Skeletal muscle tissue (tissue), 4 donors: ENCODE measurements around the gene PUDP. TPM values are rescaled to one million over a fixed set of nuclear protein-coding genes. Genes with fewer than 3 reads are reported as not detected.

Experiments
- H3K27ac ChIP-seq: one replicate; pipeline ENCODE4 v1.7.0; 2013; ENCODE audit warnings: mild to moderate bottlenecking, low read depth, low read length, inconsistent platforms
- H3K27me3 ChIP-seq, 3 donors: one replicate each; pipeline ENCODE4 v1.7.0; 2013; ENCODE audit warnings: low read length in 3 of 3; ENCODE audit not compliant: control insufficient read depth in 3 of 3, insufficient read depth in 3 of 3
- H3K36me3 ChIP-seq, 3 donors: one replicate each; pipeline ENCODE4 v1.7.0; 2013; ENCODE audit warnings: low read length in 3 of 3; ENCODE audit not compliant: control insufficient read depth in 3 of 3, insufficient read depth in 3 of 3
- H3K4me1 ChIP-seq, 3 donors: one replicate each; pipeline ENCODE4 v1.7.0; 2013; ENCODE audit warnings: low read length in 3 of 3, mild to moderate bottlenecking in 3 of 3; ENCODE audit not compliant: control insufficient read depth in 3 of 3, insufficient read depth in 3 of 3
- H3K4me3 ChIP-seq, 3 donors: one replicate each; pipeline ENCODE4 v1.7.0; 2013; ENCODE audit warnings: low read length in 3 of 3
- H3K9ac ChIP-seq, 3 donors: one replicate each; pipeline ENCODE4 v1.7.0; 2013; ENCODE audit warnings: low read length in 3 of 3, mild to moderate bottlenecking in 3 of 3, moderate library complexity in 2 of 3, low read depth in 1 of 3
- H3K9me3 ChIP-seq, 3 donors: one replicate each; pipeline ENCODE4 v1.7.0; 2013; ENCODE audit warnings: low read length in 3 of 3; ENCODE audit not compliant: control insufficient read depth in 3 of 3
- total RNA-seq: library from RNA; depleted of rRNA; stranded (reverse); fragments of >200 nt; gene quantifications from one replicate; pipeline ENCODE4 v1.2.3, GENCODE V29; 2014
- donor health status: Osteomylitis.

The PUDP gene
- total RNA-seq, 1 donor from 2014 or later = 15.1 TPM

- Histone ChIP-seq H3K4me3 (no peak overlapping the region), H3K27ac (no peak overlapping the region), H3K9ac (no peak overlapping the region), H3K27me3 (no peaks in the 10 kb centered on the region), H3K36me3 (peaks cover 0 to 10% (median 0%) of the 10 kb centered on the region in 3 donors), H3K9me3 (no peaks in the 10 kb centered on the region), H3K4me1 (no peaks in the 10 kb centered on the region)
Measured at GRCh38 chrX:7077241-7078230, 70.4 kb downstream of the PUDP start.

- H3K4me3 ChIP-seq = no peak overlapping the region
- no peak overlapping the region for H3K27ac ChIP-seq
- H3K9me3 ChIP-seq = no peaks in the 10 kb centered on the region
- H3K4me1 ChIP-seq = no peaks in the 10 kb centered on the region
- H3K27me3 ChIP-seq = no peaks in the 10 kb centered on the region
- H3K9ac ChIP-seq = no peak overlapping the region
- peaks cover 0 to 10% (median 0%) of the 10 kb centered on the region in 3 donors for H3K36me3 ChIP-seq
Measured at GRCh38 chrX:7076245-7076661, 71.7 kb downstream of the PUDP start.

GRCh38 chrX:7074908-7075204 lies 73.1 kb downstream of the PUDP start:
- no peaks in the 10 kb centered on the region for H3K27me3 ChIP-seq
- no peak overlapping the region for H3K4me3 ChIP-seq
- H3K9ac ChIP-seq = no peak overlapping the region
- no peaks in the 10 kb centered on the region for H3K4me1 ChIP-seq
- H3K9me3 ChIP-seq = no peaks in the 10 kb centered on the region
- peaks cover 0 to 10% (median 0%) of the 10 kb centered on the region in 3 donors for H3K36me3 ChIP-seq
- no peak overlapping the region for H3K27ac ChIP-seq

GRCh38 chrX:7074148-7074907 lies 73.6 kb downstream of the PUDP start:
- Histone ChIP-seq H3K4me1 (no peaks in the 10 kb centered on the region), H3K9ac (no peak overlapping the region), H3K27ac (no peak overlapping the region), H3K27me3 (no peaks in the 10 kb centered on the region), H3K9me3 (no peaks in the 10 kb centered on the region), H3K36me3 (peaks cover 0 to 10% (median 0%) of the 10 kb centered on the region in 3 donors), H3K4me3 (no peak overlapping the region)

GRCh38 chrX:7073336-7073735 lies 74.6 kb downstream of the PUDP start:
- Histone ChIP-seq H3K27ac (no peak overlapping the region), H3K9ac (no peak overlapping the region), H3K27me3 (no peaks in the 10 kb centered on the region), H3K36me3 (peaks cover 0 to 11% (median 0%) of the 10 kb centered on the region in 3 donors), H3K9me3 (no peaks in the 10 kb centered on the region), H3K4me3 (no peak overlapping the region), H3K4me1 (no peaks in the 10 kb centered on the region)

- Histone ChIP-seq H3K4me1 (no peaks in the 10 kb centered on the region), H3K27me3 (no peaks in the 10 kb centered on the region), H3K9me3 (no peaks in the 10 kb centered on the region), H3K9ac (no peak overlapping the region), H3K4me3 (no peak overlapping the region), H3K36me3 (peaks cover 0 to 13% (median 0%) of the 10 kb centered on the region in 3 donors), H3K27ac (no peak overlapping the region)
Measured at GRCh38 chrX:7072856-7073255, 75.1 kb downstream of the PUDP start.

GRCh38 chrX:7071390-7071789 lies 76.6 kb downstream of the PUDP start:
- Histone ChIP-seq H3K9me3 (no peaks in the 10 kb centered on the region), H3K4me1 (no peaks in the 10 kb centered on the region), H3K27me3 (no peaks in the 10 kb centered on the region), H3K36me3 (peaks cover 0 to 13% (median 0%) of the 10 kb centered on the region in 3 donors), H3K9ac (no peak overlapping the region), H3K27ac (no peak overlapping the region), H3K4me3 (no peak overlapping the region)

- H3K4me3 ChIP-seq = no peak overlapping the region
- H3K9me3 ChIP-seq = no peaks in the 10 kb centered on the region
- H3K4me1 ChIP-seq = no peaks in the 10 kb centered on the region
- peaks cover 0 to 5% (median 0%) of the 10 kb centered on the region in 3 donors for H3K36me3 ChIP-seq
- no peak overlapping the region for H3K27ac ChIP-seq
- no peak overlapping the region for H3K9ac ChIP-seq
- H3K27me3 ChIP-seq = no peaks in the 10 kb centered on the region
Measured at GRCh38 chrX:7069556-7069955, 78.4 kb downstream of the PUDP start.

GRCh38 chrX:7068939-7069367 lies 79.0 kb downstream of the PUDP start:
- Histone ChIP-seq H3K9me3 (no peaks in the 10 kb centered on the region), H3K4me3 (no peak overlapping the region), H3K27ac (no peak overlapping the region), H3K4me1 (no peaks in the 10 kb centered on the region), H3K27me3 (no peaks in the 10 kb centered on the region), H3K36me3 (peaks cover 0 to 3% (median 2%) of the 10 kb centered on the region in 3 donors), H3K9ac (no peak overlapping the region)

GRCh38 chrX:7067256-7067655 lies 80.7 kb downstream of the PUDP start:
- H3K27ac ChIP-seq = no peak overlapping the region
- H3K9ac ChIP-seq = no peak overlapping the region
- no peaks in the 10 kb centered on the region for H3K4me1 ChIP-seq
- peaks cover 0 to 3% (median 2%) of the 10 kb centered on the region in 3 donors for H3K36me3 ChIP-seq
- no peaks in the 10 kb centered on the region for H3K27me3 ChIP-seq
- H3K4me3 ChIP-seq = no peak overlapping the region
- H3K9me3 ChIP-seq = no peaks in the 10 kb centered on the region
